GM10248 (cell line): ENCODE measurements around the gene CEBPA.

Experiments
- CTCF ChIA-PET: fragments of 300-600 bp; sonication (Branson Sonifier 250); formaldehyde crosslinking; extraction: SDS; loops from one replicate; lab custom pipeline; 2021; ENCODE audit warnings: antibody characterized with exemption; lab: Yijun Ruan, JAX
- POLR2A ChIA-PET: fragments of 350-650 bp; sonication (Branson Sonifier 250); formaldehyde crosslinking; extraction: SDS; loops from one replicate; lab custom pipeline; 2020; ENCODE audit warnings: antibody characterized with exemption; lab: Yijun Ruan, JAX
- DNase-seq: peaks from one replicate; pipeline ENCODE4 v3.0.0; 2012; ENCODE audit errors: extremely low spot score
- TF ChIP-seq, protein P1 (sequence below): IDR thresholded peaks from 2 replicates; pipeline ENCODE4 v1.5.1; 2012; ENCODE audit warnings: mild to moderate bottlenecking, low read depth; ENCODE audit errors: extremely low read depth, missing control alignments, control extremely low read depth

Gene CEBPA

GRCh38 chr19:33255781-33256180 lies 46.6 kb downstream of the CEBPA start:
- TF ChIP-seq, protein P1, sequence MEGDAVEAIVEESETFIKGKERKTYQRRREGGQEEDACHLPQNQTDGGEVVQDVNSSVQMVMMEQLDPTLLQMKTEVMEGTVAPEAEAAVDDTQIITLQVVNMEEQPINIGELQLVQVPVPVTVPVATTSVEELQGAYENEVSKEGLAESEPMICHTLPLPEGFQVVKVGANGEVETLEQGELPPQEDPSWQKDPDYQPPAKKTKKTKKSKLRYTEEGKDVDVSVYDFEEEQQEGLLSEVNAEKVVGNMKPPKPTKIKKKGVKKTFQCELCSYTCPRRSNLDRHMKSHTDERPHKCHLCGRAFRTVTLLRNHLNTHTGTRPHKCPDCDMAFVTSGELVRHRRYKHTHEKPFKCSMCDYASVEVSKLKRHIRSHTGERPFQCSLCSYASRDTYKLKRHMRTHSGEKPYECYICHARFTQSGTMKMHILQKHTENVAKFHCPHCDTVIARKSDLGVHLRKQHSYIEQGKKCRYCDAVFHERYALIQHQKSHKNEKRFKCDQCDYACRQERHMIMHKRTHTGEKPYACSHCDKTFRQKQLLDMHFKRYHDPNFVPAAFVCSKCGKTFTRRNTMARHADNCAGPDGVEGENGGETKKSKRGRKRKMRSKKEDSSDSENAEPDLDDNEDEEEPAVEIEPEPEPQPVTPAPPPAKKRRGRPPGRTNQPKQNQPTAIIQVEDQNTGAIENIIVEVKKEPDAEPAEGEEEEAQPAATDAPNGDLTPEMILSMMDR = no peak
- no peak for DNase-seq
- ChIA-PET CTCF (interaction anchor here (0.8 to 1.2 kb wide), 3 partner anchors 15 to 522 kb away, joined by 3 to 4 read pairs (median 3); no protein-coding TSS in a partner anchor), POLR2A (no interaction called here)

GRCh38 chr19:33254245-33254824 lies 48.0 kb downstream of the CEBPA start:
- ChIA-PET CTCF (no interaction called here), POLR2A (no interaction called here)
- no peak for DNase-seq
- TF ChIP-seq, protein P1 = no peak

DNA sequence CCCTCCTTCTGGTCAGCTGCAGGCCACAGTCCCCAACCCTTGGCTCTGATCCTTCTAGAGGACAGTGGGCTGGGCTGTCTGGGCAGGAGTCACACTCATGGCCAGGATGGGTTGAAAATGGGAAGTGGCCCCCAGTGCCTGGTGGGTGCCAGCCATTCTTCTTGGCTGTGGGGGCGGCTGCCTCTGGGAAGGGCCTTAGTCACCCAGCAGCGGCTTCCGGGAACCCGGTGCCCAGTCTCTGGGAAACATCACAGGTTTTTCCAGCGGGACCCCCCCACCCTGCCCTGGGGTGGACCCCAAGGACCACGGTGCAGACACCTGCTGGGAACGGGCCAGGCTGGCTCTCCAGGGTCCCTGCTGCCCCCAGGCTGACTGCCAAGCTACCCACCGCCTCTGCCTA lies 49.4 kb downstream of the CEBPA start:
- POLR2A ChIA-PET = no interaction called here

DNA sequence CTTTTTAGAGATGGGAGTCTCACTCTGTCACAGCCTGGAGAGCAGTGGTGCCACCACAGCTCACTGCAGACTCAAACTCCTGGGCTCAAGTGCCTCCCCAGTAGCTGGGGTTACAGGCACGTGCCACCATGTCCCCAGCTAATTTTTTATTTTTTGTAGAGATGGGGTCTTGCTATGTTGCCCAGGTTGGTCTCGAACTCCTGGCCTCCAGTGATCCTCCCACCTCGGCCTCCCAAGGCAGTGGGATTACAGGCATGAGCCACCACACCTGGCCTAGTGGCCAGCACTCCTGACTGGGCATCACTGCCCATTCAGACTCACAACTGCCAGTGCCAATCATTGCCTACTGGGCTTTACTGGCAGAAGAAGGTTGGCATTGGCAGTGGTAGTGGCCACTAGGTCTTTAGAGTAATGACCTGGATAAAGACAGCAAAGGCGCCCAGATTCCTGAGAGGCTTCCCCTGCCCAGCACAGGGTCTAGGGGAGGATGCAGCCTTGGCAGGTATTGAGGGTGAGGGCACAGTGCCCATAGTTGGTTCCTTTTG lies 49.8 kb downstream of the CEBPA start:
- DNase-seq = no peak
- TF ChIP-seq, protein P1 = no peak
- CTCF ChIA-PET = no interaction called here
- POLR2A ChIA-PET = no interaction called here

More for the DNA sequence above, 49.4 kb downstream of the CEBPA start:
- CTCF ChIA-PET = no interaction called here
- no peak for DNase-seq
- TF ChIP-seq, protein P1 = no peak

GRCh38 chr19:33251526-33252090 lies 50.7 kb downstream of the CEBPA start:
- TF ChIP-seq, protein P1 = no peak
- no peak for DNase-seq
- POLR2A ChIA-PET = no interaction called here
- CTCF ChIA-PET = no interaction called here

GRCh38 chr19:33251076-33251475 lies 51.3 kb downstream of the CEBPA start:
- ChIA-PET POLR2A (no interaction called here), CTCF (no interaction called here)
- TF ChIP-seq, protein P1 = no peak
- DNase-seq = no peak

GRCh38 chr19:33250500-33250899 lies 51.8 kb downstream of the CEBPA start:
- CTCF ChIA-PET = no interaction called here
- POLR2A ChIA-PET = no interaction called here
- DNase-seq = no peak
- TF ChIP-seq, protein P1 = no peak
